H1 (cell line): Measurements from ENCODE around the gene PSAP. TPM values are rescaled to one million over a fixed set of nuclear protein-coding genes. Genes with fewer than 3 reads are reported as not detected.

Source experiments
- KDM1A ChIP-seq: fragments of 200-600, 300-600 bp; sonication (generic); IDR thresholded peaks from 2 replicates; pipeline ENCODE4 v1.7.1; 2016; ENCODE audit warnings: mild to moderate bottlenecking, low read length, borderline replicate concordance
- polyA plus RNA-seq, 7 experiments: library from polyadenylated mRNA; depleted of rRNA in 3 of 7; stranded (reverse) in 5 of 7; unstranded in 2 of 7; fragments of >200 nt in 5 of 7; fragments of 200-250 nt in 2 of 7; gene quantifications; 1 replicate in 5 of 7; 2 replicates in 1 of 7; 4 replicates in 1 of 7; pipeline versions ENCODE4 v1.2.1 to v1.2.3, GENCODE V29; 2011 to 2013; ENCODE audit warnings: missing spikeins in 2 of 7, mixed read lengths in 2 of 7
- total RNA-seq: library from RNA; stranded (reverse); fragmentation: NEBNext Ultra II Directional; extraction: Animal tissue kit (Norgen Biotek cat#: 25700); gene quantifications from 2 replicates; pipeline ENCODE4 v1.2.1, GENCODE V29; 2021

The PSAP gene
- total and polyA plus RNA-seq, 2 of the 8 experiments (the other 6 are each of a cell fraction or from before 2014, with no cell fraction given): 386 to 504 TPM

GRCh38 chr10:71828702-71829101 is 22.3 kb downstream of the PSAP start (continued):
- TF ChIP-seq KDM1A: no peak
- TF ChIP-seq, all 59 proteins: peak for 0
